WTC11 (cell line): ENCODE data around the gene RADIL. TPM values are rescaled to one million over a fixed set of nuclear protein-coding genes. Genes with fewer than 3 reads are reported as not detected.

Source experiments
- ARID4B ChIP-seq: sonication (generic); formaldehyde crosslinking; IDR thresholded peaks from 2 replicates; pipeline ENCODE4 v1.8.0; 2023; ENCODE audit warnings: missing genetic modification reagents, mild to moderate bottlenecking, borderline replicate concordance
- ATF3 ChIP-seq: sonication (generic); formaldehyde crosslinking; conservative IDR thresholded peaks from 2 replicates; pipeline ENCODE4 v1.8.1; 2022; ENCODE audit warnings: mild to moderate bottlenecking, missing genetic modification reagents
- CBFB ChIP-seq: sonication (generic); formaldehyde crosslinking; IDR thresholded peaks from 2 replicates; pipeline ENCODE4 v1.8.1; 2022; ENCODE audit warnings: mild to moderate bottlenecking, low read depth, missing genetic modification reagents
- FOXJ3 ChIP-seq: sonication (generic); formaldehyde crosslinking; IDR thresholded peaks from 2 replicates; pipeline ENCODE4 v1.9.0; 2021; ENCODE audit warnings: missing genetic modification reagents, mild to moderate bottlenecking, borderline replicate concordance
- IRF1 ChIP-seq: sonication (generic); formaldehyde crosslinking; IDR thresholded peaks from 2 replicates; pipeline ENCODE4 v1.8.0; 2023; ENCODE audit warnings: missing genetic modification reagents
- JAZF1 ChIP-seq: fragments of 250-450 bp; sonication (Bioruptor Pico); IDR thresholded peaks from 2 replicates; pipeline ENCODE4 v1.9.0; 2021; ENCODE audit warnings: moderate library complexity, mild to moderate bottlenecking, inconsistent platforms
- KAT7 ChIP-seq: sonication (generic); formaldehyde crosslinking; IDR thresholded peaks from 2 replicates; pipeline ENCODE4 v1.8.1; 2023; ENCODE audit warnings: missing genetic modification reagents, mild to moderate bottlenecking, borderline replicate concordance
- MLX ChIP-seq: sonication (generic); formaldehyde crosslinking; IDR thresholded peaks from 2 replicates; pipeline ENCODE4 v1.8.1; 2023; ENCODE audit warnings: mild to moderate bottlenecking, missing genetic modification reagents, moderate library complexity
- MXD4 ChIP-seq: fragments of 250-450 bp; sonication (Bioruptor Pico); IDR thresholded peaks from 2 replicates; pipeline ENCODE4 v1.8.0; 2021; ENCODE audit warnings: mild to moderate bottlenecking, moderate library complexity, borderline replicate concordance
- MYBL2 ChIP-seq: sonication (generic); formaldehyde crosslinking; IDR thresholded peaks from 2 replicates; pipeline ENCODE4 v1.8.1; 2023; ENCODE audit warnings: mild to moderate bottlenecking, moderate library complexity, missing genetic modification reagents
- NR1H2 ChIP-seq: sonication (generic); formaldehyde crosslinking; IDR thresholded peaks from 2 replicates; pipeline ENCODE4 v1.9.0; 2021; ENCODE audit warnings: mild to moderate bottlenecking, moderate library complexity, missing genetic modification reagents
- NR3C1 ChIP-seq: sonication (generic); formaldehyde crosslinking; conservative IDR thresholded peaks from 2 replicates; pipeline ENCODE4 v1.8.1; 2023; ENCODE audit warnings: low read depth, mild to moderate bottlenecking, missing genetic modification reagents
- OVOL2 ChIP-seq: fragments of 250-450 bp; sonication (Bioruptor Pico); IDR thresholded peaks from 2 replicates; pipeline ENCODE4 v1.9.0; 2021; ENCODE audit warnings: mild to moderate bottlenecking, borderline replicate concordance
- PRRX2 ChIP-seq: fragments of 250-450 bp; sonication (Bioruptor Pico); IDR thresholded peaks from 2 replicates; pipeline ENCODE4 v1.8.0; 2021; ENCODE audit warnings: mild to moderate bottlenecking
- SP1 ChIP-seq: sonication (generic); formaldehyde crosslinking; conservative IDR thresholded peaks from 2 replicates; pipeline ENCODE4 v1.8.1; 2022; ENCODE audit warnings: missing genetic modification reagents
- TEAD1 ChIP-seq: sonication (generic); formaldehyde crosslinking; IDR thresholded peaks from 2 replicates; pipeline ENCODE4 v1.8.0; 2022; ENCODE audit warnings: mild to moderate bottlenecking, missing genetic modification reagents
- TEAD4 ChIP-seq: sonication (generic); formaldehyde crosslinking; IDR thresholded peaks from 2 replicates; pipeline ENCODE4 v1.8.0; 2022; ENCODE audit warnings: mild to moderate bottlenecking, missing genetic modification reagents
- ZBTB21 ChIP-seq: sonication (generic); formaldehyde crosslinking; IDR thresholded peaks from 2 replicates; pipeline ENCODE4 v1.8.1; 2023; ENCODE audit warnings: mild to moderate bottlenecking, missing genetic modification reagents, borderline replicate concordance
- ZMAT4 ChIP-seq: fragments of 250-450 bp; sonication (Bioruptor Pico); IDR thresholded peaks from 2 replicates; pipeline ENCODE4 v1.9.0; 2021; ENCODE audit warnings: mild to moderate bottlenecking
- ZNF121 ChIP-seq: sonication (generic); formaldehyde crosslinking; IDR thresholded peaks from 2 replicates; pipeline ENCODE4 v1.8.0; 2023; ENCODE audit warnings: missing genetic modification reagents
- ZNF138 ChIP-seq: sonication (generic); formaldehyde crosslinking; conservative IDR thresholded peaks from 2 replicates; pipeline ENCODE4 v1.8.1; 2022; ENCODE audit warnings: mild to moderate bottlenecking, moderate library complexity, missing genetic modification reagents
- ZNF263 ChIP-seq: sonication (generic); formaldehyde crosslinking; IDR thresholded peaks from 2 replicates; pipeline ENCODE4 v1.8.1; 2022; ENCODE audit warnings: low read depth, mild to moderate bottlenecking, moderate library complexity, missing genetic modification reagents
- total RNA-seq: library from RNA; stranded (reverse); gene quantifications from 3 replicates; pipeline ENCODE4 v1.2.3, GENCODE V29; 2021
- TF ChIP-seq, protein P1 (sequence below): sonication (generic); formaldehyde crosslinking; IDR thresholded peaks from 2 replicates; pipeline ENCODE4 v1.8.1; 2023; ENCODE audit warnings: mild to moderate bottlenecking, moderate library complexity, missing genetic modification reagents
- TF ChIP-seq, protein P2 (sequence below): sonication (generic); formaldehyde crosslinking; IDR thresholded peaks from 2 replicates; pipeline ENCODE4 v1.8.0; 2022; ENCODE audit warnings: mild to moderate bottlenecking, missing genetic modification reagents
- TF ChIP-seq, protein P3 (sequence below): sonication (generic); formaldehyde crosslinking; IDR thresholded peaks from 2 replicates; pipeline ENCODE4 v1.8.1; 2023; ENCODE audit warnings: mild to moderate bottlenecking, missing genetic modification reagents
- TF ChIP-seq, protein P4 (sequence below): sonication (generic); formaldehyde crosslinking; IDR thresholded peaks from 2 replicates; pipeline ENCODE4 v1.8.0; 2022; ENCODE audit warnings: mild to moderate bottlenecking, missing genetic modification reagents
- TF ChIP-seq, protein P5 (sequence below): sonication (generic); formaldehyde crosslinking; IDR thresholded peaks from 2 replicates; pipeline ENCODE4 v1.8.1; 2022; ENCODE audit warnings: missing genetic modification reagents, borderline replicate concordance

RADIL gene
- total RNA-seq, 1 experiment from 2014 or later, result 11.1 TPM

GRCh38 chr7:4792537-4793126 lies 90.9 kb downstream of the RADIL start (continued):
- TF ChIP-seq, protein P1, sequence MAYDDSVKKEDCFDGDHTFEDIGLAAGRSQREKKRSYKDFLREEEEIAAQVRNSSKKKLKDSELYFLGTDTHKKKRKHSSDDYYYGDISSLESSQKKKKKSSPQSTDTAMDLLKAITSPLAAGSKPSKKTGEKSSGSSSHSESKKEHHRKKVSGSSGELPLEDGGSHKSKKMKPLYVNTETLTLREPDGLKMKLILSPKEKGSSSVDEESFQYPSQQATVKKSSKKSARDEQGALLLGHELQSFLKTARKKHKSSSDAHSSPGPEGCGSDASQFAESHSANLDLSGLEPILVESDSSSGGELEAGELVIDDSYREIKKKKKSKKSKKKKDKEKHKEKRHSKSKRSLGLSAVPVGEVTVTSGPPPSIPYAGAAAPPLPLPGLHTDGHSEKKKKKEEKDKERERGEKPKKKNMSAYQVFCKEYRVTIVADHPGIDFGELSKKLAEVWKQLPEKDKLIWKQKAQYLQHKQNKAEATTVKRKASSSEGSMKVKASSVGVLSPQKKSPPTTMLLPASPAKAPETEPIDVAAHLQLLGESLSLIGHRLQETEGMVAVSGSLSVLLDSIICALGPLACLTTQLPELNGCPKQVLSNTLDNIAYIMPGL (CRISPR knock-in tag), result peak; percentile 57; the same call in 1 of the 2 replicates
- TF ChIP-seq CBFB (no peak), MLX (CRISPR knock-in tag) (no peak), ZNF138 (CRISPR knock-in tag) (no peak), MXD4 (CRISPR knock-in tag) (no peak), TEAD1 (CRISPR knock-in tag) (peak; percentile 57), SP1 (CRISPR knock-in tag) (no peak), MYBL2 (no peak), NR1H2 (CRISPR knock-in tag) (no peak), IRF1 (CRISPR knock-in tag) (no peak), JAZF1 (no peak), KAT7 (CRISPR knock-in tag) (no peak), ARID4B (CRISPR knock-in tag) (no peak; the same call in 1 of the 2 replicates), ZNF121 (CRISPR knock-in tag) (no peak), TEAD4 (CRISPR knock-in tag) (no peak), OVOL2 (CRISPR knock-in tag) (no peak), PRRX2 (CRISPR knock-in tag) (no peak), ZNF263 (CRISPR knock-in tag) (no peak), ZBTB21 (CRISPR knock-in tag) (no peak; the same call in 1 of the 2 replicates), FOXJ3 (no peak), NR3C1 (CRISPR knock-in tag) (0 out of 2 replicates have a peak, but pooled peaks have one; percentile 61), ATF3 (no peak; the same call in 1 of the 2 replicates), ZMAT4 (CRISPR knock-in tag) (no peak)
- TF ChIP-seq, protein P2, sequence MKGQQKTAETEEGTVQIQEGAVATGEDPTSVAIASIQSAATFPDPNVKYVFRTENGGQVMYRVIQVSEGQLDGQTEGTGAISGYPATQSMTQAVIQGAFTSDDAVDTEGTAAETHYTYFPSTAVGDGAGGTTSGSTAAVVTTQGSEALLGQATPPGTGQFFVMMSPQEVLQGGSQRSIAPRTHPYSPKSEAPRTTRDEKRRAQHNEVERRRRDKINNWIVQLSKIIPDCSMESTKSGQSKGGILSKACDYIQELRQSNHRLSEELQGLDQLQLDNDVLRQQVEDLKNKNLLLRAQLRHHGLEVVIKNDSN (CRISPR knock-in tag), result 0 out of 2 replicates have a peak, but pooled peaks have one; percentile 30
- TF ChIP-seq, protein P3, sequence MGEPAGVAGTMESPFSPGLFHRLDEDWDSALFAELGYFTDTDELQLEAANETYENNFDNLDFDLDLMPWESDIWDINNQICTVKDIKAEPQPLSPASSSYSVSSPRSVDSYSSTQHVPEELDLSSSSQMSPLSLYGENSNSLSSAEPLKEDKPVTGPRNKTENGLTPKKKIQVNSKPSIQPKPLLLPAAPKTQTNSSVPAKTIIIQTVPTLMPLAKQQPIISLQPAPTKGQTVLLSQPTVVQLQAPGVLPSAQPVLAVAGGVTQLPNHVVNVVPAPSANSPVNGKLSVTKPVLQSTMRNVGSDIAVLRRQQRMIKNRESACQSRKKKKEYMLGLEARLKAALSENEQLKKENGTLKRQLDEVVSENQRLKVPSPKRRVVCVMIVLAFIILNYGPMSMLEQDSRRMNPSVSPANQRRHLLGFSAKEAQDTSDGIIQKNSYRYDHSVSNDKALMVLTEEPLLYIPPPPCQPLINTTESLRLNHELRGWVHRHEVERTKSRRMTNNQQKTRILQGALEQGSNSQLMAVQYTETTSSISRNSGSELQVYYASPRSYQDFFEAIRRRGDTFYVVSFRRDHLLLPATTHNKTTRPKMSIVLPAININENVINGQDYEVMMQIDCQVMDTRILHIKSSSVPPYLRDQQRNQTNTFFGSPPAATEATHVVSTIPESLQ (CRISPR knock-in tag), result no peak
- TF ChIP-seq, protein P4, sequence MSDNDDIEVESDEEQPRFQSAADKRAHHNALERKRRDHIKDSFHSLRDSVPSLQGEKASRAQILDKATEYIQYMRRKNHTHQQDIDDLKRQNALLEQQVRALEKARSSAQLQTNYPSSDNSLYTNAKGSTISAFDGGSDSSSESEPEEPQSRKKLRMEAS (CRISPR knock-in tag), result peak; percentile 85
- TF ChIP-seq, protein P5, sequence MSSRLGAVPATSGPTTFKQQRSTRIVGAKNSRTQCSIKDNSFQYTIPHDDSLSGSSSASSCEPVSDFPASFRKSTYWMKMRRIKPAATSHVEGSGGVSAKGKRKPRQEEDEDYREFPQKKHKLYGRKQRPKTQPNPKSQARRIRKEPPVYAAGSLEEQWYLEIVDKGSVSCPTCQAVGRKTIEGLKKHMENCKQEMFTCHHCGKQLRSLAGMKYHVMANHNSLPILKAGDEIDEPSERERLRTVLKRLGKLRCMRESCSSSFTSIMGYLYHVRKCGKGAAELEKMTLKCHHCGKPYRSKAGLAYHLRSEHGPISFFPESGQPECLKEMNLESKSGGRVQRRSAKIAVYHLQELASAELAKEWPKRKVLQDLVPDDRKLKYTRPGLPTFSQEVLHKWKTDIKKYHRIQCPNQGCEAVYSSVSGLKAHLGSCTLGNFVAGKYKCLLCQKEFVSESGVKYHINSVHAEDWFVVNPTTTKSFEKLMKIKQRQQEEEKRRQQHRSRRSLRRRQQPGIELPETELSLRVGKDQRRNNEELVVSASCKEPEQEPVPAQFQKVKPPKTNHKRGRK, result no peak
